HepG2 (cell line): ENCODE results near the gene NAGS. TPM values are rescaled to one million over a fixed set of nuclear protein-coding genes. Genes with fewer than 3 reads are reported as not detected.

Experiments
- ATF2 ChIP-seq: sonication (generic); formaldehyde crosslinking; IDR thresholded peaks from 2 replicates; pipeline ENCODE4 v1.4.0; 2020; ENCODE audit warnings: missing genetic modification reagents
- CHD4 ChIP-seq: fragments of 200-600 bp; sonication (generic); IDR thresholded peaks from 2 replicates; pipeline ENCODE4 v1.7.0; 2017; ENCODE audit warnings: mild to moderate bottlenecking, low read length, borderline replicate concordance
- CSRNP1 ChIP-seq: sonication (generic); formaldehyde crosslinking; IDR thresholded peaks from 2 replicates; pipeline ENCODE4 v1.8.1; 2023; ENCODE audit warnings: mild to moderate bottlenecking, missing genetic modification reagents
- FOXA3 ChIP-seq: IDR thresholded peaks from 2 replicates; pipeline ENCODE4 v1.6.1; 2016; ENCODE audit warnings: missing genetic modification reagents, missing compliant biosample characterization
- FOXM1 ChIP-seq: sonication (generic); formaldehyde crosslinking; IDR thresholded peaks from 2 replicates; pipeline ENCODE4 v1.5.0; 2020; ENCODE audit warnings: missing genetic modification reagents
- GRHL1 ChIP-seq: sonication (generic); formaldehyde crosslinking; conservative IDR thresholded peaks from 2 replicates; pipeline ENCODE4 v1.8.0; 2022; ENCODE audit warnings: missing genetic modification reagents
- MAFF ChIP-seq: IDR thresholded peaks from 2 replicates; pipeline ENCODE4 v1.6.1; 2011; ENCODE audit warnings: low read depth, low read length, improper control_type of control experiment
- NBN ChIP-seq: fragments of 450-650 bp; conservative IDR thresholded peaks from 2 replicates; pipeline ENCODE4 v1.6.1; 2017
- NR2F6 ChIP-seq, 2 experiments: IDR thresholded peaks; 2 replicates each; pipeline ENCODE4 v1.6.1; 2016; ENCODE audit warnings: antibody characterized with exemption in 1 of 2, mild to moderate bottlenecking in 1 of 2
- PAX8 ChIP-seq: sonication (generic); formaldehyde crosslinking; IDR thresholded peaks from 2 replicates; pipeline ENCODE4 v1.8.0; 2022; ENCODE audit warnings: mild to moderate bottlenecking, missing genetic modification reagents, borderline replicate concordance
- REL ChIP-seq: sonication (generic); formaldehyde crosslinking; conservative IDR thresholded peaks from 2 replicates; pipeline ENCODE4 v1.8.0; 2022; ENCODE audit warnings: mild to moderate bottlenecking, missing genetic modification reagents, moderate library complexity
- SRY ChIP-seq: sonication (generic); formaldehyde crosslinking; IDR thresholded peaks from 2 replicates; pipeline ENCODE4 v1.8.0; 2022; ENCODE audit warnings: mild to moderate bottlenecking, missing genetic modification reagents
- TCF12 ChIP-seq, 2 experiments: fragments of 450-650 bp in 1 of 2; sonication (generic) in 1 of 2; formaldehyde crosslinking in 1 of 2; IDR thresholded peaks; 2 replicates each; pipeline versions ENCODE4 v1.6.1 to v1.8.0; 2017 to 2022; ENCODE audit warnings: antibody characterized with exemption in 1 of 2, mild to moderate bottlenecking in 1 of 2, missing genetic modification reagents in 1 of 2, moderate library complexity in 1 of 2
- TGIF2 ChIP-seq: IDR thresholded peaks from 2 replicates; pipeline ENCODE4 v1.6.1; 2016; ENCODE audit warnings: control low read depth, missing compliant biosample characterization
- ZNF232 ChIP-seq: sonication (generic); formaldehyde crosslinking; IDR thresholded peaks from 2 replicates; pipeline ENCODE4 v1.4.0; 2020; ENCODE audit warnings: missing genetic modification reagents, borderline replicate concordance
- ZNF260 ChIP-seq: sonication (generic); formaldehyde crosslinking; IDR thresholded peaks from 2 replicates; pipeline ENCODE4 v1.4.0; 2020; ENCODE audit warnings: missing genetic modification reagents, low read depth, mild to moderate bottlenecking, borderline replicate concordance
- ZNF343 ChIP-seq: sonication (generic); formaldehyde crosslinking; IDR thresholded peaks from 2 replicates; pipeline ENCODE4 v1.4.0; 2020; ENCODE audit warnings: mild to moderate bottlenecking, missing genetic modification reagents
- ZNF543 ChIP-seq: sonication (generic); formaldehyde crosslinking; IDR thresholded peaks from 2 replicates; pipeline ENCODE4 v1.4.0; 2020; ENCODE audit warnings: mild to moderate bottlenecking, missing genetic modification reagents
- polyA plus RNA-seq, 8 experiments: library from polyadenylated mRNA; depleted of rRNA in 3 of 8; stranded (reverse) in 7 of 8; unstranded in 1 of 8; fragments of >200 nt; fragmentation: Illumina TruSeq in 4 of 8; extraction: Trizol in 4 of 8; gene quantifications; 2 replicates each; pipeline versions ENCODE4 v1.2.1 to v1.2.3, GENCODE V29; 2011 to 2016; ENCODE audit warnings: low read depth in 4 of 8, missing spikeins in 1 of 8, mixed read lengths in 1 of 8; ENCODE audit not compliant: insufficient read depth in 1 of 8
- total RNA-seq, 5 experiments: library from RNA; depleted of rRNA; stranded (reverse); fragments of >200 nt; fragmentation: Illumina TruSeq; extraction: Trizol; gene quantifications; 2 replicates each; pipeline ENCODE4 v1.2.3, GENCODE V29; 2016; ENCODE audit warnings: low read depth in 1 of 5
- TF ChIP-seq, protein P1 (sequence below): sonication (generic); formaldehyde crosslinking; IDR thresholded peaks from 2 replicates; pipeline ENCODE4 v1.4.0; 2020; ENCODE audit warnings: missing genetic modification reagents, mild to moderate bottlenecking, borderline replicate concordance

NAGS gene
- total and polyA plus RNA-seq, 2 of the 13 experiments (the other 11 are each of a cell fraction or from before 2014, with no cell fraction given), result 4.3 to 5.1 TPM

- TF ChIP-seq, protein P1, sequence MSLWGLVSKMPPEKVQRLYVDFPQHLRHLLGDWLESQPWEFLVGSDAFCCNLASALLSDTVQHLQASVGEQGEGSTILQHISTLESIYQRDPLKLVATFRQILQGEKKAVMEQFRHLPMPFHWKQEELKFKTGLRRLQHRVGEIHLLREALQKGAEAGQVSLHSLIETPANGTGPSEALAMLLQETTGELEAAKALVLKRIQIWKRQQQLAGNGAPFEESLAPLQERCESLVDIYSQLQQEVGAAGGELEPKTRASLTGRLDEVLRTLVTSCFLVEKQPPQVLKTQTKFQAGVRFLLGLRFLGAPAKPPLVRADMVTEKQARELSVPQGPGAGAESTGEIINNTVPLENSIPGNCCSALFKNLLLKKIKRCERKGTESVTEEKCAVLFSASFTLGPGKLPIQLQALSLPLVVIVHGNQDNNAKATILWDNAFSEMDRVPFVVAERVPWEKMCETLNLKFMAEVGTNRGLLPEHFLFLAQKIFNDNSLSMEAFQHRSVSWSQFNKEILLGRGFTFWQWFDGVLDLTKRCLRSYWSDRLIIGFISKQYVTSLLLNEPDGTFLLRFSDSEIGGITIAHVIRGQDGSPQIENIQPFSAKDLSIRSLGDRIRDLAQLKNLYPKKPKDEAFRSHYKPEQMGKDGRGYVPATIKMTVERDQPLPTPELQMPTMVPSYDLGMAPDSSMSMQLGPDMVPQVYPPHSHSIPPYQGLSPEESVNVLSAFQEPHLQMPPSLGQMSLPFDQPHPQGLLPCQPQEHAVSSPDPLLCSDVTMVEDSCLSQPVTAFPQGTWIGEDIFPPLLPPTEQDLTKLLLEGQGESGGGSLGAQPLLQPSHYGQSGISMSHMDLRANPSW (CRISPR knock-in tag), result no peak; the same call in 1 of the 2 replicates
- TF ChIP-seq ZNF260, result no peak
- peak; percentile 88 for TF ChIP-seq ATF2 (CRISPR knock-in tag)
- peak; percentile 62; the same call in 1 of the 2 replicates for TF ChIP-seq PAX8 (CRISPR knock-in tag)
- no peak for TF ChIP-seq GRHL1 (CRISPR knock-in tag)
- TF ChIP-seq FOXA3 (CRISPR knock-in tag), result peak; percentile 91
- no peak for TF ChIP-seq NBN
- TF ChIP-seq CHD4, result 0 out of 2 replicates have a peak, but pooled peaks have one; percentile 58
- TF ChIP-seq TCF12 (IDR thresholded peaks at IDR 0.05), result no peak
- TF ChIP-seq TCF12 (CRISPR knock-in tag; IDR thresholded peaks at IDR 0.05), result peak; percentile 99
- TF ChIP-seq REL (CRISPR knock-in tag), result no peak
- peak; percentile 93 for TF ChIP-seq SRY (CRISPR knock-in tag)
- TF ChIP-seq MAFF, result no peak
- TF ChIP-seq TGIF2, result no peak
- peak; percentile 78; the same call in 1 of the 2 replicates for TF ChIP-seq ZNF232 (CRISPR knock-in tag)
- no peak; the same call in 1 of the 2 replicates for TF ChIP-seq ZNF343 (CRISPR knock-in tag)
- peak; percentile 96 for TF ChIP-seq ZNF543 (CRISPR knock-in tag)
- TF ChIP-seq NR2F6 (IDR thresholded peaks at IDR 0.05), result no peak
- peak; percentile 72 for TF ChIP-seq NR2F6 (CRISPR knock-in tag; IDR thresholded peaks at IDR 0.05)
- TF ChIP-seq CSRNP1 (CRISPR knock-in tag), result peak; percentile 92; the same call in 1 of the 2 replicates
- no peak for TF ChIP-seq FOXM1 (CRISPR knock-in tag)
Observed at GRCh38 chr17:43983515-43984411, 20.7 kb upstream of the NAGS start (continued).
